Measurements from ENCODE around the gene PPP1R27. TPM values are rescaled to one million over a fixed set of nuclear protein-coding genes. Genes with fewer than 3 reads are reported as not detected.

PPP1R27 gene
- total and polyA plus RNA-seq, 9 of the 15 experiments (the other 6 are each of a cell fraction or from before 2014, with no cell fraction given), result 0.29 to 6.9 (median 1.5) TPM; not detected in 2

DNA sequence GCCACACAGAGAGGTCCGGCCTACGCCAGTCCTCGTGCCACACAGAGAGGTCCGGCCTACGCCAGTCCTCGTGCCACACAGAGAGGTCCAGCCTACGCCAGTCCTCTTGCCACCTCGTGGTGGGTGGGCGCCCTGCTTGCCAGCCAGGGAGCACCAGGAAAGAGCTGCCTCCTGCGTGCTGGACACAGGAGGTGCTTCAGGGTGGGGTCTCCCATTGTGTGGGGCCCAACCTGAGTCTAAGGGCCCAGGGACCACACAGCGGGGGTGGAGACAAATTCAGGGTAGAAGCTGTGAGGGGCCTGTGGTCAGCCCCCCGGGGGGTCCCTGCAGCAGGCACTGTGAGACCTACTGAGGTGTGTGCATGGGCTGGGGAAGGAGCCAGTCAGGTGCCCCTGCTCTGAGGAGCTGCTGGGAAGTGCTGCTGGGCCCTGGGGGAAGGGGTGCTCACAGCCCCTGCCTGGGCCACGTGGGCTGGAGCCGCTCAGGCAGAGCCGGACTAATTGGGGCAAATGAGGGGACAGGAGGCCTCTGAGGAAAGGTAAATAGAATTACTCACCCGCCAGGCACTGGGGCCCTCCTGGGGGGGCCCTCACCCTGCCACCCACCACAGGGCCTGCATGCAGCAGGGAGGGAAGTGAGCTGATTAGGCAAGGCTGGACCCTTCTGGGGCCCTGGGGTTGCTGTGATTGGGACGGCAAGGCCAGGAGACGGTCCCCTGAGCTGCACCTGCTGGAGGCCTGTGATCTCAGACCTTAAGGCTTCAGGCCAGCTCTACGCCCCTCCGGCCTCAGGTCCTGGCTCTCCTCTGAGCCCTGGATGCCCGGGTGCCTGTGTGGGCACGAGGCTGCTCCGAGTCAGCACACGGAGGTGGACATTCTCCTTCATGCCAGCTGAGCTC, 19.9 kb downstream of the PPP1R27 start (continued):
- no peak for TF ChIP-seq CTCFL (IDR thresholded peaks at IDR 0.05; ENCODE audit: borderline replicate concordance, insufficient read depth, low read depth, low read length, poor library complexity, severe bottlenecking)

DNA sequence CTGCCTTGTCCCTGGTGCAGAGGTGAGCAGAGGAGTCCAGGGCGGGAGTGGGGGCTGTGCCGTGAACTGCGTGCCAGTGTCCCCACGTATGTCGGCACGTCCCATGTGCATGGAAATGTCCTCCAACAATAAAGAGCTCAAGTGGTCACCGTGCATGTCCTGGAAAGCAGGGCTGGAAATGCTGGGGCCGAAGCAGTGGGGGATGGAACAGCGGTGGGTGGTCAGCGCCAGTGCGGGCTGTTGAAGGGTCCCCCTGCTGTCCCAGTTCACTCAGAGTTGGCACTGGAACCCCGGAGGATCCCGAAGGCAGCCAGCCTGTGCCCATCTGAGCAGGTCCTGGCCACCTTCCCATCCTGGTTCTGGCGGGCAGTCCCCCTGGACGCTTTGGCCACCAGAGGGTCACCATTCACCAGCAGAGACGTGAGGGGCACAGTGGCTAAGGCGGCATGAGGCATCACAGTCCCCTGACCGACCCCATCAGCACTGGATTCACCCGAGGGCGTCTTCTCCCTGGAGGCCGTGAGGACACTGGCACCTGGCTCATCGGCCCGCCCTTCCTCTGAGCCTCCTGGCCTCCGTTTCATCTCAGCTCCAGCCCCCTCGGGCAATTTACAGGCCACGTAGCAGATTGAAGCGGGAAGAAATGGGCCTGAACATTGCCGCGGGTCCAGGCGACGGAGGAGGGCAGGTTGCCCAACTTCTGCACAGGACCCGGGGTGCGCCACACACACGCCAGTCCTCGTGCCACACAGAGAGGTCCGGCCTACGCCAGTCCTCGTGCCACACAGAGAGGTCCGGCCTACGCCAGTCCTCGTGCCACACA, 20.8 kb downstream of the PPP1R27 start:
- H4K20me1 ChIP-seq (replicated peaks; ENCODE audit: control insufficient read depth, insufficient read depth, low read length), result peaks cover 4% of the 10 kb centered on the region
- ATAC-seq, result no peak
- in situ Hi-C loops (cut with MboI) (no loop called here), intact Hi-C loops (cut with micrococcal nuclease) (no loop called here)
- no peaks in the 10 kb centered on the region for H3K36me3 ChIP-seq (ENCODE audit: control insufficient read depth, insufficient read depth, low read length)
- ChIA-PET CTCF (ENCODE audit: low intra/inter-chr PET ratio) (no interaction called here), POLR2A (interaction anchor here (0.6 to 0.7 kb wide), 2 partner anchors 11 to 122 kb away, joined by 3 read pairs; no protein-coding TSS in a partner anchor)
- peaks cover 3 to 35% of the 10 kb centered on the region in 2 experiments; a peak in 4 of 5 replicates for H3K27me3 ChIP-seq (ENCODE audit: control insufficient read depth in 2 of 2, insufficient read depth in 2 of 2, low read length in 2 of 2)
- no peak overlapping the region for H2AFZ ChIP-seq (ENCODE audit: low read depth, low read length)
- peaks cover 4 to 70% of the 10 kb centered on the region in 2 experiments; a peak in 4 of 5 replicates for H3K4me1 ChIP-seq (replicated peaks in 1 of 2; ENCODE audit: control insufficient read depth in 2 of 2, insufficient read depth in 2 of 2, low read length in 2 of 2)
- DNase-seq (ENCODE audit: extremely low read depth in 1 of 4, low spot score in 3 of 4), result no peak
- FAIRE-seq, result no peak
- H3K27ac ChIP-seq (ENCODE audit: extremely low read depth, low read depth, low read length), result no peak overlapping the region
- H3K9ac ChIP-seq (ENCODE audit: insufficient read depth in 1 of 2, low read depth in 2 of 2, low read length in 2 of 2), result peak overlapping the region in 1 of 2 experiments; percentile 20; a peak in 2 of 4 replicates
- BruUV-seq (replicated peaks), result no TSS peak
- no peak overlapping the region for H3K4me2 ChIP-seq (ENCODE audit: insufficient read depth, low read length)
- H3K4me3 ChIP-seq, result no peak overlapping the region
- no peaks in the 10 kb centered on the region for H3K79me2 ChIP-seq (ENCODE audit: control insufficient read depth, insufficient read depth, low read length)
- TF ChIP-seq NEUROD1 (IDR thresholded peaks at IDR 0.05; ENCODE audit: borderline replicate concordance, low read depth, low read length, partially characterized antibody), result no peak
- no peak for TF ChIP-seq DMBX1 (CRISPR knock-in tag; IDR thresholded peaks at IDR 0.05; ENCODE audit: borderline replicate concordance)
- no peak for TF ChIP-seq SRF (CRISPR knock-in tag; IDR thresholded peaks at IDR 0.05)
- TF ChIP-seq SUPT5H (IDR thresholded peaks at IDR 0.05), result no peak
- H3K9me1 ChIP-seq (ENCODE audit: control insufficient read depth, insufficient read depth, low read length), result peaks cover 2% of the 10 kb centered on the region
- H3K9me3 ChIP-seq (replicated peaks; ENCODE audit: control insufficient read depth, insufficient read depth, low read depth, low read length), result no peaks in the 10 kb centered on the region
- 43% methylated on average over 22 of the region's 41 CpGs for whole genome bisulfite sequencing (ENCODE audit: insufficient coverage, low coverage, missing lambda C conversion rate)
